ENCODE measurements around the gene TSPAN12.
"Not testable (repeated sequence)": the region's sequence is repeated elsewhere in the genome, so short reads cannot be mapped to it uniquely, and the experiment has no call there.

Gene TSPAN12

GRCh38 chr7:120857588-120858573 is at the start of gene TSPAN12:
Gene TSPAN12, minus strand, starts transcription at chr7:120858144. Its CDS starts 1,381 bp downstream, at chr7:120856763.
- DNase-seq, result peak; percentile 80

- DNase-seq, result no peak
Measured at GRCh38 chr7:120898715-120899499, 41.0 kb upstream of the TSPAN12 start.

- DNase-seq, result not testable (repeated sequence)
Measured at GRCh38 chr7:120895253-120895652, 37.3 kb upstream of the TSPAN12 start.

- DNase-seq, result not testable (repeated sequence)
Measured at GRCh38 chr7:120885602-120886001, 27.7 kb upstream of the TSPAN12 start.

GRCh38 chr7:120877701-120878100 is 19.8 kb upstream of the TSPAN12 start:
- DNase-seq, result no peak

- DNase-seq, result no peak
Measured at GRCh38 chr7:120876922-120877321, 19.0 kb upstream of the TSPAN12 start.

- DNase-seq, result no peak
Measured at GRCh38 chr7:120874722-120875121, 16.8 kb upstream of the TSPAN12 start.

GRCh38 chr7:120874016-120874415 is 16.1 kb upstream of the TSPAN12 start:
- DNase-seq, result no peak

- no peak for DNase-seq
Measured at GRCh38 chr7:120873401-120873800, 15.5 kb upstream of the TSPAN12 start.

- DNase-seq, result no peak
Measured at GRCh38 chr7:120869700-120870099, 11.8 kb upstream of the TSPAN12 start.

GRCh38 chr7:120867932-120868331 is 10.0 kb upstream of the TSPAN12 start:
- DNase-seq, result no peak

GRCh38 chr7:120865191-120865981 is 7.4 kb upstream of the TSPAN12 start:
- DNase-seq, result no peak

- DNase-seq, result no peak
Measured at GRCh38 chr7:120864141-120864900, 6.4 kb upstream of the TSPAN12 start.

- no peak for DNase-seq
Measured at GRCh38 chr7:120862987-120863590, 5.1 kb upstream of the TSPAN12 start.

GRCh38 chr7:120860156-120860555 is 2.2 kb upstream of the TSPAN12 start:
- DNase-seq, result no peak

GRCh38 chr7:120859459-120859858 is 1.5 kb upstream of the TSPAN12 start:
- DNase-seq, result no peak

GRCh38 chr7:120856621-120857352 is 1.2 kb downstream of the TSPAN12 start:
- peak; percentile 24 for DNase-seq

GRCh38 chr7:120856198-120856597 is 1.7 kb downstream of the TSPAN12 start:
- DNase-seq, result no peak

GRCh38 chr7:120852700-120853099 is 5.2 kb downstream of the TSPAN12 start:
- DNase-seq, result no peak

- no peak for DNase-seq
Measured at GRCh38 chr7:120843109-120843508, 14.8 kb downstream of the TSPAN12 start.

- peak; percentile 86 for DNase-seq
Measured at GRCh38 chr7:120842121-120842621, 15.8 kb downstream of the TSPAN12 start.
